HG02981 (cell line): ENCODE data around the gene SEMA4B.
"Not testable (repeated sequence)": the region's sequence is repeated elsewhere in the genome, so short reads cannot be mapped to it uniquely, and the experiment has no call there.

Experiments
- ATAC-seq: cut with Tn5 transposase; IDR thresholded peaks from one replicate; pipeline ENCODE4 v1.9.1; 2021; ENCODE audit warnings: mild to moderate bottlenecking, moderate library complexity; ENCODE audit not compliant: unreplicated experiment

The SEMA4B gene

GRCh38 chr15:90257776-90258175 lies 56.6 kb downstream of the SEMA4B start:
- no peak for ATAC-seq

- peak; percentile 75 for ATAC-seq
These were observed 58.4 kb downstream of the SEMA4B start for GRCh38 chr15:90259524-90259923.

- ATAC-seq, result not testable (repeated sequence)
These were observed 59.6 kb downstream of the SEMA4B start for GRCh38 chr15:90260731-90261130.

- ATAC-seq, result no peak
These were observed 60.7 kb downstream of the SEMA4B start for GRCh38 chr15:90261811-90262210.

GRCh38 chr15:90262426-90262825 lies 61.3 kb downstream of the SEMA4B start:
- ATAC-seq, result no peak

GRCh38 chr15:90264671-90265070 lies 63.5 kb downstream of the SEMA4B start:
- ATAC-seq, result no peak

GRCh38 chr15:90265271-90266060 lies 64.3 kb downstream of the SEMA4B start, which contains the start of gene NGRN:
TSS of gene NGRN (plus strand) at chr15:90265672. CDS start at chr15:90265713, 41 bp downstream.
- ATAC-seq, result peak; percentile 91

GRCh38 chr15:90266061-90266431 lies 64.9 kb downstream of the SEMA4B start:
- peak; percentile 3 for ATAC-seq

- ATAC-seq, result no peak
These were observed 65.4 kb downstream of the SEMA4B start for GRCh38 chr15:90266485-90266884.

GRCh38 chr15:90268415-90268814 lies 67.3 kb downstream of the SEMA4B start:
- no peak for ATAC-seq

GRCh38 chr15:90270502-90271150 lies 69.5 kb downstream of the SEMA4B start:
- ATAC-seq, result no peak

- no peak for ATAC-seq
These were observed 70.5 kb downstream of the SEMA4B start for GRCh38 chr15:90271459-90272166.

GRCh38 chr15:90278467-90278866 lies 77.3 kb downstream of the SEMA4B start:
- ATAC-seq, result not testable (repeated sequence)
